Measurements from ENCODE around the gene YBX2. TPM values are rescaled to one million over a fixed set of nuclear protein-coding genes. Genes with fewer than 3 reads are reported as not detected.
A peak's percentile ranks its signal among the peaks of the same experiment; 100 is the strongest.
"Not testable (repeated sequence)": the region's sequence is repeated elsewhere in the genome, so short reads cannot be mapped to it uniquely, and the experiment has no call there.

YBX2 gene
- 1 to 10 TPM in 3 of 6 donors, under 1 TPM in 2, not detected in 1; 0.14 to 2.2 (median 1.2) TPM for total RNA-seq

GRCh38 chr17:7294614-7295153 lies at the start of gene YBX2:
Gene YBX2, minus strand, starts transcription at chr17:7294639. Its CDS starts 139 bp downstream, at chr17:7294500.
- TF ChIP-seq POLR2AphosphoS5 (IDR thresholded peaks at IDR 0.05) (no peak), POLR2A (IDR thresholded peaks at IDR 0.05) (no peak), EP300 (IDR thresholded peaks at IDR 0.05) (no peak)
- TF ChIP-seq, protein P1, sequence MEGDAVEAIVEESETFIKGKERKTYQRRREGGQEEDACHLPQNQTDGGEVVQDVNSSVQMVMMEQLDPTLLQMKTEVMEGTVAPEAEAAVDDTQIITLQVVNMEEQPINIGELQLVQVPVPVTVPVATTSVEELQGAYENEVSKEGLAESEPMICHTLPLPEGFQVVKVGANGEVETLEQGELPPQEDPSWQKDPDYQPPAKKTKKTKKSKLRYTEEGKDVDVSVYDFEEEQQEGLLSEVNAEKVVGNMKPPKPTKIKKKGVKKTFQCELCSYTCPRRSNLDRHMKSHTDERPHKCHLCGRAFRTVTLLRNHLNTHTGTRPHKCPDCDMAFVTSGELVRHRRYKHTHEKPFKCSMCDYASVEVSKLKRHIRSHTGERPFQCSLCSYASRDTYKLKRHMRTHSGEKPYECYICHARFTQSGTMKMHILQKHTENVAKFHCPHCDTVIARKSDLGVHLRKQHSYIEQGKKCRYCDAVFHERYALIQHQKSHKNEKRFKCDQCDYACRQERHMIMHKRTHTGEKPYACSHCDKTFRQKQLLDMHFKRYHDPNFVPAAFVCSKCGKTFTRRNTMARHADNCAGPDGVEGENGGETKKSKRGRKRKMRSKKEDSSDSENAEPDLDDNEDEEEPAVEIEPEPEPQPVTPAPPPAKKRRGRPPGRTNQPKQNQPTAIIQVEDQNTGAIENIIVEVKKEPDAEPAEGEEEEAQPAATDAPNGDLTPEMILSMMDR (IDR thresholded peaks at IDR 0.05) = no peak
- Histone ChIP-seq H3K27ac (no peak within 1 kb of the TSS), H3K4me3 (peak within 1 kb of the TSS in 3 of 4 donors; percentile 36 to 46 (median 41)), H3K36me3 (no peaks in the 10 kb centered on the region), H3K4me1 (peaks cover 24 to 34% (median 25%) of the 10 kb centered on the region in 4 donors), H3K27me3 (peaks cover 0 to 16% (median 15%) of the 10 kb centered on the region in 4 donors), H3K9me3 (no peaks in the 10 kb centered on the region)
- 0 to 2% methylated on average over 12 to 14 of the region's 57 CpGs for WGBS, 2 donors
- peak; percentile 72 to 93 for DNase-seq
- peak in 1 of 2 donors; percentile 31 for ATAC-seq (ENCODE audit: low FRiP score in 2 of 2)

GRCh38 chr17:7343250-7343649 lies 48.8 kb upstream of the YBX2 start:
- TF ChIP-seq POLR2AphosphoS5 (IDR thresholded peaks at IDR 0.05) (no peak), EP300 (IDR thresholded peaks at IDR 0.05) (no peak), POLR2A (IDR thresholded peaks at IDR 0.05) (no peak)
- TF ChIP-seq, protein P1 (IDR thresholded peaks at IDR 0.05) = no peak
- Histone ChIP-seq H3K36me3 (peaks cover 0 to 9% (median 0%) of the 10 kb centered on the region in 4 donors), H3K27ac (no peak overlapping the region), H3K9me3 (no peaks in the 10 kb centered on the region), H3K4me3 (no peak overlapping the region), H3K4me1 (no peaks in the 10 kb centered on the region), H3K27me3 (no peaks in the 10 kb centered on the region)
- WGBS, 2 donors = 50 to 82% methylated on average over 3 to 15 of the region's 15 CpGs
- DNase-seq (no peak), ATAC-seq (ENCODE audit: low FRiP score in 2 of 2) (no peak)

DNA sequence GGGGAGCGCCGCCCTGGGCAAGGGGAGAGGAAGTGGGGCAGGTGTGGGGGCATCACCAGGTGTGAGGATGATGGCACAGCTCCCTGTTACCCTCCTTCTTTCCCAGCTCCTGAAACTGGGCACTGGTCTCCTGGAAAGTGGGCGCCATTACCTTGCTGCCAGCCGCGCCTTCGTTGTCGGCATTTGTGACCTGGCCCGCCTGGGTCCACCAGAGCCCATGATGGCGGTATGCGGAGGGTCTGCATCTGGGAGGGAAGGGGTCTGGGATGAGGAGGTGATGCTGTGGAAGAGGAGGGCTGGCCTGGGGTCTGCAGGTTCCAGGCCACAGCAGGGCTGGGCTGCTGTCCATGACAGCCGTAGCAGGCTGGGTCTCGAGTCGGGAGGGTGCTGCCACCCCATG lies 47.4 kb upstream of the YBX2 start:
- 78 to 93% methylated on average over 9 to 10 of the region's 13 CpGs for WGBS, 2 donors
- TF ChIP-seq, protein P1 (IDR thresholded peaks at IDR 0.05) = no peak
- no peak for TF ChIP-seq POLR2A (IDR thresholded peaks at IDR 0.05)
- TF ChIP-seq POLR2AphosphoS5 (IDR thresholded peaks at IDR 0.05) = no peak
- TF ChIP-seq EP300 (IDR thresholded peaks at IDR 0.05) = no peak
- ATAC-seq (ENCODE audit: low FRiP score in 2 of 2) = no peak
- H3K4me3 ChIP-seq = no peak overlapping the region
- peaks cover 0 to 6% (median 0%) of the 10 kb centered on the region in 4 donors for H3K36me3 ChIP-seq
- no peaks in the 10 kb centered on the region for H3K9me3 ChIP-seq
- no peak overlapping the region for H3K27ac ChIP-seq
- H3K4me1 ChIP-seq = no peaks in the 10 kb centered on the region
- H3K27me3 ChIP-seq = no peaks in the 10 kb centered on the region
- no peak for DNase-seq

GRCh38 chr17:7340179-7340578 lies 45.7 kb upstream of the YBX2 start:
- H3K27ac ChIP-seq = no peak overlapping the region
- ATAC-seq (ENCODE audit: low FRiP score in 2 of 2) = no peak
- H3K4me1 ChIP-seq = peaks cover 0 to 3% (median 0%) of the 10 kb centered on the region in 4 donors
- no peaks in the 10 kb centered on the region for H3K27me3 ChIP-seq
- H3K36me3 ChIP-seq = peaks cover 0 to 6% (median 0%) of the 10 kb centered on the region in 4 donors
- 70 to 100% methylated on average over 2 of the region's 2 CpGs for WGBS, 2 donors
- TF ChIP-seq EP300 (IDR thresholded peaks at IDR 0.05) (no peak), POLR2AphosphoS5 (IDR thresholded peaks at IDR 0.05) (no peak), POLR2A (IDR thresholded peaks at IDR 0.05) (no peak)
- TF ChIP-seq, protein P1 (IDR thresholded peaks at IDR 0.05) = no peak
- H3K9me3 ChIP-seq = no peaks in the 10 kb centered on the region
- DNase-seq = no peak
- no peak overlapping the region for H3K4me3 ChIP-seq

DNA sequence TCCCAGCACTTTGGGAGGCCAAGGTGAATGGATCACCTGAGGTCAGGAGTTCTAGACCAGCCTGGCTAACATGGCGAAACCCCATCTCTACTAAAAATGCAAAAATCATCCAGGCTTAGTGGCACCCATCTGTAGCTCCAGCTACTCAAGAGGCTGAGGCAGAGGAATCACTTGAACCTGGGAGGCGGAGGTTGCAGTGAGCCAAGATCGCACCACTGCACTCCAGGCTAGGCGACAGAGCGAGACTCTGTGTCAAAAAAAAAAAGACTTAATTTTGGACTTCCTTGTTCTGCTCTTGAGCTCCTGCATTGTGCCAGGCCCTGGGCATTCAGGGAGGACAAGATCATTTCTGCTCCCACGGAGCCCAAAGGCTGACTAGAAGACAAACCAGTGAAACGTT lies 43.2 kb upstream of the YBX2 start:
- Histone ChIP-seq H3K4me3 (peak overlapping the region in 1 of 4 donors; percentile 45), H3K27ac (peak overlapping the region in 1 of 4 donors; percentile 83)
- WGBS, 2 donors = 47 to 52% methylated on average over 7 of the region's 7 CpGs
- not testable (repeated sequence) for DNase-seq; H3K4me1 ChIP-seq; H3K36me3 ChIP-seq; ATAC-seq (ENCODE audit: low FRiP score in 2 of 2); H3K9me3 ChIP-seq; H3K27me3 ChIP-seq
